SU-DHL-6 (cell line): Measurements from ENCODE around the gene MYH7B.

Source experiments
- EZH2phosphoT487 ChIP-seq: fragments of 200-600 bp; sonication (generic), shearing (Covaris generic); conservative IDR thresholded peaks from 2 replicates; pipeline ENCODE4 v1.6.1; 2018; ENCODE audit warnings: mild to moderate bottlenecking, antibody characterized with exemption, low read length, moderate library complexity, mixed read lengths
- TF ChIP-seq, protein P1 (sequence below): fragments of 200-600 bp; sonication (generic); IDR thresholded peaks from one replicate; pipeline ENCODE4 v1.5.1; 2017; ENCODE audit warnings: antibody characterized with exemption, mild to moderate bottlenecking, low read length, moderate library complexity; ENCODE audit not compliant: insufficient read depth, poor library complexity, severe bottlenecking

DNA sequence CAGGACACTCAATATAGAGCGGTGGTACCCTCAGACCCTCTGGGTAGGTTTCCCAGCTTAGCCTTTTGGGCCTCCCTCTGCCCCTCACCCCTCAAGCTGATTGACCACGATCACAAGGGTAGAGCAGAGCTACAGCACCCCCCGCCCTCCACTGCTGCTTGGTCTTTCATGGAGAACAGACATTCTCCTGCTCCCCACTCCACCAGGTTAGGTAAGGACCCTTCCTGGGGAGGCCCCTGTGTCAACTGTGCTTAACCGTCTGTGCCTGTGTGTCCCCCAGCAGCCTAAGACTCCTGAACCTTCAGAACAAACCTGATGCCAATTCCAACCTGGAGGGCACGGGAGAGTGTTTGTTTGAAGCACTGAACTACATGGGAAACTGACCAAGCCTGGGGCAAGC is 11.8 kb downstream of the MYH7B start:
- TF ChIP-seq, protein P1, sequence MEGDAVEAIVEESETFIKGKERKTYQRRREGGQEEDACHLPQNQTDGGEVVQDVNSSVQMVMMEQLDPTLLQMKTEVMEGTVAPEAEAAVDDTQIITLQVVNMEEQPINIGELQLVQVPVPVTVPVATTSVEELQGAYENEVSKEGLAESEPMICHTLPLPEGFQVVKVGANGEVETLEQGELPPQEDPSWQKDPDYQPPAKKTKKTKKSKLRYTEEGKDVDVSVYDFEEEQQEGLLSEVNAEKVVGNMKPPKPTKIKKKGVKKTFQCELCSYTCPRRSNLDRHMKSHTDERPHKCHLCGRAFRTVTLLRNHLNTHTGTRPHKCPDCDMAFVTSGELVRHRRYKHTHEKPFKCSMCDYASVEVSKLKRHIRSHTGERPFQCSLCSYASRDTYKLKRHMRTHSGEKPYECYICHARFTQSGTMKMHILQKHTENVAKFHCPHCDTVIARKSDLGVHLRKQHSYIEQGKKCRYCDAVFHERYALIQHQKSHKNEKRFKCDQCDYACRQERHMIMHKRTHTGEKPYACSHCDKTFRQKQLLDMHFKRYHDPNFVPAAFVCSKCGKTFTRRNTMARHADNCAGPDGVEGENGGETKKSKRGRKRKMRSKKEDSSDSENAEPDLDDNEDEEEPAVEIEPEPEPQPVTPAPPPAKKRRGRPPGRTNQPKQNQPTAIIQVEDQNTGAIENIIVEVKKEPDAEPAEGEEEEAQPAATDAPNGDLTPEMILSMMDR = no peak
- TF ChIP-seq EZH2phosphoT487 = no peak
